ENCODE measurements around the gene ADGRD2.

The ADGRD2 gene

DNA sequence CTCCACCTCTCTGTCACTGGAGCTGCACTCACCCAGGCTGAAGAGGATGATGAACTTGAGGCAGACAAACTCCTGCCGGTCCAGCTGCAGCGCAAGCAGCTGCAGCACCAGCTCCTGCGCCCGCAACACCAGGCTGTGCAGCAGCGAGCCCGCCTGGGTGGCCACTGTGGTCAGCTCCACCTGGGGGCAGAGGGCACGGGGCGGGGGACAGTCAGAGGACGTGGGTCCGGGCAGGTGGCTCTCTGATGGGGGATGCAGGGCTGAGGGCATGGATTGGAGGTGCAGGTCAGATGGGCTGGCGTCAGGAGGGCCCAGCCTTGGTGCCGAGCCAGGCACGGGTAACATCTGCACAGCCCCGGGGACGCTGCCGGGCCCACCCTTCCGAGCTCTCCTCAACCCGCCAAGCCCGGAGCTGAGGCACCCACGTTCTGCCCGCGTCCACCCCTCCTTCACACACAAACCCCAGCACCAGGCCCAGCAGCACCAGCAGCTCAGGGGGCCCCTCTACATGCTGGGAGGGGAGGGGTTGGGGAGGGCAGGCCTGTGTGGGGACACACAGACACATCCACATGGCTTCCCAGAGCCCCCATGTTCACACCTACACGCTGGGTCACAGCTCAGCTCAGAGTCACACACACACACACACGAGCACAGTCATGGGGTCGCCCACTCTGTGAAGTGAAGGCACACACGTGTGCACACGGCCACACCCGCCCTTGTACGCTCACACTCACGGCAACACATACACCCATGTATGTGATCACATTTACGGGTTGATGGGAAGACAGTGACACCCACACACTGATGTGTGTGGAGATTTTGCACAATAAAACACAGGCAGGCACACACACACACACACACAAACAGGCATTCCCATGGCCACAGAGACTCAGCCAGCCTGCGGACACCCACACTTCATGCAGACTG lies 41.1 kb downstream of the ADGRD2 start:
- in situ Hi-C loops (cut with MboI; ENCODE audit: low pct_unique_long_range_greater_than_20kb, low sequenced_read_pairs) = no loop called here
- DNase-seq = no peak

DNA sequence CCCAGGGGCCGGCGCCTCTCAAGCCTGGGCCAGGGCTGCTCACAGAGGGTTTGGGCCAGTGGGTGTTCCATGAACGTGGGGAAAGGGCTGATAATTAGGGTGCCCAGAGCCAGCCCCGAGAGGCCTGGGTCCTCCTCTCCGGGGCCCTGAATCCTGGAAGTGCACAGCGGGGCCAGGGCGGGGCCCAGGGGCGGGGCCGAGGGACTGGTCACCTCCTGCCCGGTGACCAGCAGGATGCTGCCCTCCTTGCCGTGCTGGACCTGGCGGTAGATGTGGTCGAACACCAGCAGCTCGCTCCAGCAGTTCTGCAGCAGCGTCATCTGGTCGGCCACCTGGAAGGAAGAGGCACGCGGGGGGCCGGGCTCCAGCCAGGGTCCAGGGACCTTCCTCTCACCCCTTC lies 42.6 kb downstream of the ADGRD2 start:
- in situ Hi-C loops (cut with MboI; ENCODE audit: low pct_unique_long_range_greater_than_20kb, low sequenced_read_pairs) = no loop called here

DNA sequence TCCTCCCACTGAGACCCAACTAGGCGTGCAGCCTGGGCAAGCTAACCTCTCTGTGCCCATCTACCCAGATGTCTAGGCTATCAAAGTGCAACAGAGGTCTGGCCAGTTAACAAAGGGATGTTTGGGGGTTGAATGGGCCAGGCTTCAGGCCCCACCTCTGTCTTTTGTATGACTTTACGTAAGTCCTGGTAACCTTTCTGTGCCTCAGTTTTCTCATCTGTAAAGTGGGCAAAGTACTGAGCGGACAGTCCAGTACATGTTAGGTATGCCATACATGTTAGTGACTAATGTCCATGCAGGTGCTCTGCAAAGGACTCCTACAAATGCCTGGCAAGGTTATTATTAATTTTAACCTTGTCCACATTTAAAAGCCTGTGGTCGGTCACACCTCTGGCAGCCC lies 43.0 kb downstream of the ADGRD2 start:
- DNase-seq = no peak
- in situ Hi-C loops (cut with MboI; ENCODE audit: low pct_unique_long_range_greater_than_20kb, low sequenced_read_pairs) = no loop called here

More for the DNA sequence above, 42.6 kb downstream of the ADGRD2 start:
- DNase-seq = no peak

DNA sequence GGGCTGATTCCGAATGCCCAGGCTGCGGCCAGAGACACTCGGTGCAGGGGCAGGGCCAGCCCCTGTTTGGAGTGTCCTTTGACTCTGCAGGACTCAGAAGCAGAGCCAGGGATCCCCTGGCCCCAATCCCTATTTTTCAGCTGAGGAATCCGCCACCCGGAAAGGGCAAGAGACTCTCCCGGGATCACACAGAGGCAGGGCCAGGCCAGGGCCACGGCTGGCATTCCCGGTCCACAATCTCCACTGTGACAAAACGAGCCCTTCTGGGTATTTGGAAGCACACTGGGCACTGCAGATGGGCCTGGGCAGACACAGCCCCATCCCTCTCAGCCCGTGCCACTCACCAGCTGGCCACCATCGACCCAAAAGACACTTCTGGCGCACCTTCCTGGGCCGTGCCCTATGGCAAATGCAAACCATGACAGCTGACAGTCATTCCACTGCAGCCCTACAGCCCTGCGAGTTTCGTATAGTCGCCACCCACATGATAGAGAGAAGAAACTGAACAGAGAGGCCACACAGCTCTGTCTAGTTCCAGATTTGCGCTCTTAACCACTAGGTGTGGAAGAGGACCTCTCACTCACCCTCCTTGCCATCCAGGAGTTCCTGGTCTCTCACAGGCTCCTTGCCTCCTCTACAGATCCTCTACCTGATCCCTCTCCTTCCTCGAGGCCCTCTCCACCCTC lies 43.7 kb downstream of the ADGRD2 start:
- in situ Hi-C loops (cut with MboI; ENCODE audit: low pct_unique_long_range_greater_than_20kb, low sequenced_read_pairs) = no loop called here

DNA sequence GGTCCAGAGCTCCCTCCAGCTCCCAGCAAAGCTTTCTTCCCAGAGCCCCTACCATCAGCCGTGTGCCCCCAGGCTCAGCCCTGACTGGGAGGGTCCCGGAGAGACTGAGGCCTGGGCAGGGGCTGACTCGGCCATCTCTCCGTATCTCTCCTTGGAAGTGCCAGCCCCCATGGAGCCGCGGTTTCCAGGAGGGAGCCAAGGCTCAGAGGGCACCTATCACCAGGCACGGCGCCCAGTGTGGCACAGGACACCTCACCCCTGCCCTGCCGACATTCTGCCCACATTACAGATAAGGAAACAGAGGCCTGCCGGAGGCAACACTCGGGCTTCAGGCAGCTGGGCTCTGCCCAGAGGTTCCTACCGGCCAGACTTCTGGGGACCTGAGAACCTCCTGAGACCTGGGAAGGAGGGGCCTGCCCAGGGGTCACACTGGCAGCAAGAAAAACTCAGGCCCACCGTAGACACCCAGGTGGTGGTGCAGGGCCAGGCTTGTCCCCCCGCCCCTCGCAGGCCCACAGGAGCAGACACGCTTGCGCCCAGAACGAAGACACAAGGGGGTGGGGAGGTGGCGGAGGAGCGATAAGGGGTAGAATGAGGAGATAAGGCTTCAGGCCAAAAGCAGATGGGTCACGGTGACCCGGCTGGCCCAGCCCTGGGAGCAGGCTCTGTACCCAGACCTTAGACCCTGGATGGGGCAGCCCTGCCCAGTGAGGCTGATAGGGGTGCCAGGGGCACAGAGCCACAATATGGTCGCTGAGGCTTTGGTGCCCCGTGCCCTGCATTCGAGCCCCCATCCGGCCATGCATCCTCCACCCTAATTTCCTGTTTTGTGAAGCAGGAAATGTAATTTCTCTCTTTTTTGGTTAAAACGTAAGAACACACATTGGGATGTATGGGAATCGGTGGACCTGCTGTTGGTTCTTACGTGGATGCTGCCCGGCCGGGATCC lies 45.1 kb downstream of the ADGRD2 start:
- DNase-seq = no peak
- in situ Hi-C loops (cut with MboI; ENCODE audit: low pct_unique_long_range_greater_than_20kb, low sequenced_read_pairs) = no loop called here

More for the DNA sequence above, 43.7 kb downstream of the ADGRD2 start:
- DNase-seq = no peak

DNA sequence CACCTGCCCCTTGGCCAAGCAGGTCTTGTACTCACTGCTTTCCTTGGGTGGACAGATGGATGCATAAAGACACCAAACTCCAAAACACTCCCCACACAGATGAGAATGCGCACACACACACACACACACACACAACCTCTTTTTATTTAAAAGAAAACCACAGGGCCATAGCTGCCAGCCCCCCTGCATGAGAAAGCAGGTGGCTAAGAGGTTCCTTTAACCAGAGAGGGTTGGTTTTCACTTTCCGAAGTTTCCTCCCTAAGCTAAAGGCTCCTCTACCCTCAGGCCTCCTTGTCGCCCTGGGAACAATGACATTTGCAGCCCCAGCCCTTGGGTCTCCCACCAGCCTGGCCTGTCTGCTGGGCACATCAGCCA lies 45.8 kb downstream of the ADGRD2 start:
- in situ Hi-C loops (cut with MboI; ENCODE audit: low pct_unique_long_range_greater_than_20kb, low sequenced_read_pairs) = no loop called here
- DNase-seq = no peak

DNA sequence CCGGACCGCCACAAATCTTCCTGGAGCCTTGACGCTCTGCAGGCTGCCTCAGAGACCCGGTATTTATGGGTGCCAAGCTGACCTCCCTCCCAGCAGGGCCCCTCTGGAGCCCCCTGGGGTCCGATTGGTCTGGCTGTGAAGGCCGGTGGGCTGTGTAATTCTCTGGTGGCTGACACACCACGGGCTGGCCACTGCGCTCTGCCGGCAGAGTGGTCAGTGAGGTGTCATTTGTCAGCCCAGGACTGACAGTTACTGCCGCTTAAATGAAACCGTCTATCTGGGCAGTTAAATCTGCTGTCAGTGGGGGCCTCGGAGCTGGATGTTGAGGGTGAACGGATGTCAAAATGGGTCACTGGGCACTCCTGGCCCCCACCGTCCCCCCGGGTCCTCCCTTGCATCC lies 46.2 kb downstream of the ADGRD2 start:
- DNase-seq = no peak
- in situ Hi-C loops (cut with MboI; ENCODE audit: low pct_unique_long_range_greater_than_20kb, low sequenced_read_pairs) = no loop called here

DNA sequence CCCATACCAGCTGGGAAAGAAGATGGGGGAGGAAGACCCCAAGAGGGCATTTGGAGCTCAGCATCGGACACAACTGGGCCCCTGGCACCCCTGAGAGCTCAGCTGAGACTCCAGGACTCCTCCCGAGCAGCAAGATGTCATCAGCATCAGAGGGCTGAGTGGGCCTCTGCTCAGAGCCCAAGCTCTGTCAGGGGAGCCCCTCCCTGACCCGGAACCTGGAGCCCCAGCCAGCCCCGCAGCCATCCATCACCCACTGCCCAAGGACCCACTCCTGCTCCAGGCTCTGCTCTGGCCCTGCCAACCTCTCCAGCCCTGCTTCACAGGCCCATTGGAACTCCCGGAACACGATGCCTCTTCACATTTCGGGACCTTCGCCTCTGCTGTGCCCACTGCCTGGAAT lies 47.2 kb downstream of the ADGRD2 start:
- DNase-seq = no peak
- in situ Hi-C loops (cut with MboI; ENCODE audit: low pct_unique_long_range_greater_than_20kb, low sequenced_read_pairs) = no loop called here

DNA sequence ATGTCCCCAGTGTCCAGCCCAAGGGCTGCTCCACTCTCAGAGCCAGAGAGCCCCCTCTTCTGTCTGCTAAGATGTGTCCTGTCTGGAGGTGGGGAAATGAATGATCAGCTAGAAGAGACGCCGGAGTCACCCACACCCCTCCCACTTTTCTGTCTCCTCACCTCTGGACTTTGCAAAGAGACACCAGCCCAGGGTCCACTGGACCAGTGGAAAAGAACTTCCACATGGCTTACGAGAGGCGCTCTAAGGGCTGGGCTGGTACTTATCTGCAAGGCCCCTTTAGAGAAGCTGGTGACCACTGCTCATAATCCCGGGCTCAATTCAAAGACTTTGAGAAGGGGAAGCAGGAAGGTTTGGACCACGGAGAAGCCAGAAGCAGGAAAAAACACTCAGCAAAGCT lies 47.8 kb downstream of the ADGRD2 start:
- in situ Hi-C loops (cut with MboI; ENCODE audit: low pct_unique_long_range_greater_than_20kb, low sequenced_read_pairs) = no loop called here

DNA sequence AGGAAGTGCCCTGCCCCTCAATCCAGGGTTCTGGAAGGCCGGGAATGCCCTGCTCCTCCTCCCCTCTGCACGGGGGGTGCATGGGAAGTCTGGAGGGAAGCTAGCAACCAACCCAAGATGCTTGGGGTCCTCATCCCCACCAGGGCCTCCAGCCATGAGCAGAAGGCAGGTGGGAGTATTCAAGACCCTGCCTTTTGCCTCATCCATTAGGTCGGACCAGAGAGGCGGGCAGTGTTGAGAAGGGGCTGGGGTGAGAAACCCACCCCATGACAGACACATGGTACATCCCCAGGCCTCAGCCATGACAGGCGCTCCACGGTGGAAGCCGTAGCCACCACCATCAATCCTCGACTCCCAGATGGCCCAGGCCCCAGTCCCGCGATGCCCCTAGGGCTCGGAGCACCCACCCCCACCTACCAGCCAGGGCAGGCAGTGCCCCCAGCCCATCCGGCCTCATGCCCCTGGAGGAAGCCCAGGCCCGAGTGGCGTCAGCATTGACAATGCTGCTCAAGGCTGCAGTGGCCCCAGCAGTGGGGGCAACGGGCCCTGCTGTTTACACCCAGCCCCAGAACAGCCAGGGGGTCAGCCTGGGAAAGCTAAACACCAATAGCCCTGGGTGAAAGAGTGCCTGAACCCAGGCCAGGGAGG lies 48.4 kb downstream of the ADGRD2 start:
- in situ Hi-C loops (cut with MboI; ENCODE audit: low pct_unique_long_range_greater_than_20kb, low sequenced_read_pairs) = no loop called here
- DNase-seq = no peak

More for the DNA sequence above, 47.8 kb downstream of the ADGRD2 start:
- DNase-seq = no peak

DNA sequence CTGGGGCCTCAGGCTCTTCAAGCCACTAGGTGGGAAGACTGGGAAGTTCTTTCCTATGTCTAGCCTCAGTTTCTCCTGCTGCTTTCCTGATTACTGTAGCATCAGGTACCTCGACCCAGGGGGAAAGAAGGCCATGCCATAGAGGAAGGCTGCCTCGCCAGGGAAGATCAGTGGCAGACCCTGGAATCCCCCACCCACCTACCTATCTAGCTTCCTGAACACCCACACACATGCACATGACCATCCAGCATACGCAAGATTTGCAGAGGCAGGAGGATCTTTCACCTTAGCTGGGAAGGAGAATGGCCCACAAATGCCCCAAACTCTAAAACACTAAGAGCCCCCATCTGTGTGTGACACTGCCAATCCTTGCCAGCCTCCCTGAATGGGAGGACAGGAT lies 49.0 kb downstream of the ADGRD2 start:
- no peak for DNase-seq
- in situ Hi-C loops (cut with MboI; ENCODE audit: low pct_unique_long_range_greater_than_20kb, low sequenced_read_pairs) = no loop called here

DNA sequence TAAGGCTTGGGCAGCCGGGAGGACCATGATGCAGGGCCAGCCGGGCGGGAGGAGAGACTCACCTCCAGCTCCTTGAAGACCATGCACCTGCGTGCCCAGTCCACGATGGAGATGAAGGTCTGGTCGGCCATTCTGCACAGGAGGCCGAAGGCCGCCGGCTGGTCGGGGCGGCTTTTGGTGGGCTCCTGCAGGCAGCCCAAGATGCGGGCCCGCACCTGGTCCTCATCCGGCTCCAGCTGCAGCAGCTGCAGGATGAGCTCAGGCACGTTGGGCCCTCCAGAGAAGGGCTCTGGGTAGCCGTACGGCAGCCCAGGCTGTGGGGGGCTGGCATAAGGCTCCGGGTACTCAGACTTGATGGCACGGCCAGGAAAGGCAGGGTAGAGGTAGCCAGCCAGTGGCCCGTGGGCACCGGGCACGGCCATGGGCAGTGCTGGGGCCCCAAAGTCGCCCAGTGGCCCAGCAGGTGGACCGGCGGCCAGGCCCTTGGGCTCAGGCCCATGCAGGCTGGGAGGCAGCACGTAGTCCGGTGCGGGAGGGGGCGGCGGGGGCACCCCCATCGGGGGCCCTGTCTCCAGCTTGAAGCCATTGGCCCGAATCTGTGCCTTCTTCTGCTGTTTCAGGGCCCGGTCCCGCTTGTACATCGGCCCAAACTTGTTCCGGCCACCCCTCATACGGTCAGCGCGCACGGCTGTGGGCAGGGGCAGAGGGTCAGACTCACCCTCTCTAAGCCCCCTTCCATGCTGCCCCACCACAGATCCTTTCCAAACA lies 50.0 kb downstream of the ADGRD2 start:
- DNase-seq = no peak
- in situ Hi-C loops (cut with MboI; ENCODE audit: low pct_unique_long_range_greater_than_20kb, low sequenced_read_pairs) = no loop called here

DNA sequence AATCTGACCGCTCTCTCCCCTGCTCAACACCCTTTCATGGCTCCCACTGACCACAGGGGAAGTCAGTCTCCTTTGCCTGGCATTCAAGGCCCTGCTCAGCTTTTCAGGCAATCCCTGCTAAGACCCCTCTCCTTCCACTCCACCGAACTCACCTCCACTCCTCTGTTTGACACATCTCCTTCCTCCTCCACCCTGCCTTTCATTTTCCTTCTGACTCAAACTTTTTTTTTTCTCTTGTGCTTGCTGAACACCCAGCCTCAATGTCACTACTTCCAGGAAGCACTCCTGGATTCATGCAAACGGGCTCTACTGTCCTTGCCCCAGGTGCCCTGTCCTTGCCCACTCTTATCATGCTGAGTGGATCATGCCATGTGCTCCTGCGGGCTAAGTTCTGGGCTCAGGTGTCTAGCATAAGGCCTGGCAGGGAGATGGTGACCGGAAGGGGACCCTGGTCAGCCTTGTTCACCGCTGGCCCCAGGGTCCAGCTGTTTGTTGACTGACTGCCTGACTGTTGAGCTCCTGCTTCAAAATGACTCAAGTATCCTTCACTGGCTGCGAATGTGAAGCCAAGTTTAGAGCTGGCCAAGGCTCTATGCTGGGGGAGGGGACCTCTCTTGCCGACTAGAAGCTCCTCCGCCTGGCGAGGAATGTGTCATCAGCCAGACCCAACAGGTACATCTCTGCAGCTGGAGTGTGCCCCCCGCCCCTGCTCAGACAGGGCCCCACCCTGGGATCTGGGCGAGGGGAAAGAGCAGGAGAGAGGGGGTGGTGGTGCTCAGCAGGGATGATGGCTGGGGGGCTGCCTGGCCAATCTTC lies 50.8 kb downstream of the ADGRD2 start:
- in situ Hi-C loops (cut with MboI; ENCODE audit: low pct_unique_long_range_greater_than_20kb, low sequenced_read_pairs) = no loop called here

DNA sequence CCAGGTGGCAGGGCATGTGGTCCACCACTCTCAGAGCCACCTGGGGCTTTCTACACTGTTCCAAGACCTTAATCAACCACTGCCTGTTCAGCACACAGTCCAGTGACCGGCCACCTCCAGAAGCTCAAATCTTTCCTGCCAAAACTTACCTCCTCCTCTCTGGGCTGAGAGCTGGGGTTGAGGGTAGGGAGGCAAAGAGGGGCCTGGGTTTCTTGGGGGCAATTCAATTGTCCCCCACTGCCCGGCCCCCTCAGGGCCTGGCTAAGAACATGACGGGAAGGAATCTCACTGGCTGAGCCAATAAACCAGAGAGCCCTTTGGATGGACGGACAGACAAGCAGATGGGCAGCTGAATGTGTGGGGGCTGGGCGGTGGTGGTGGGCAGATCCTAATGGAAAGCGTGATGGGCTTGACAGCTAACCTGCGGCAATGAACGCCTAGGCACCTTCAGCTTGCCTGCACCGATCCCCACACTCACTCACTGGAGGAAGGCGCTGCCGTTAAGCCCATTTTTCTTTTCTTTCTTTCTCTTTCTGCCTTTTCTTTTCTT lies 51.6 kb downstream of the ADGRD2 start:
- DNase-seq = no peak
- in situ Hi-C loops (cut with MboI; ENCODE audit: low pct_unique_long_range_greater_than_20kb, low sequenced_read_pairs) = no loop called here

More for the DNA sequence above, 50.8 kb downstream of the ADGRD2 start:
- DNase-seq = no peak

DNA sequence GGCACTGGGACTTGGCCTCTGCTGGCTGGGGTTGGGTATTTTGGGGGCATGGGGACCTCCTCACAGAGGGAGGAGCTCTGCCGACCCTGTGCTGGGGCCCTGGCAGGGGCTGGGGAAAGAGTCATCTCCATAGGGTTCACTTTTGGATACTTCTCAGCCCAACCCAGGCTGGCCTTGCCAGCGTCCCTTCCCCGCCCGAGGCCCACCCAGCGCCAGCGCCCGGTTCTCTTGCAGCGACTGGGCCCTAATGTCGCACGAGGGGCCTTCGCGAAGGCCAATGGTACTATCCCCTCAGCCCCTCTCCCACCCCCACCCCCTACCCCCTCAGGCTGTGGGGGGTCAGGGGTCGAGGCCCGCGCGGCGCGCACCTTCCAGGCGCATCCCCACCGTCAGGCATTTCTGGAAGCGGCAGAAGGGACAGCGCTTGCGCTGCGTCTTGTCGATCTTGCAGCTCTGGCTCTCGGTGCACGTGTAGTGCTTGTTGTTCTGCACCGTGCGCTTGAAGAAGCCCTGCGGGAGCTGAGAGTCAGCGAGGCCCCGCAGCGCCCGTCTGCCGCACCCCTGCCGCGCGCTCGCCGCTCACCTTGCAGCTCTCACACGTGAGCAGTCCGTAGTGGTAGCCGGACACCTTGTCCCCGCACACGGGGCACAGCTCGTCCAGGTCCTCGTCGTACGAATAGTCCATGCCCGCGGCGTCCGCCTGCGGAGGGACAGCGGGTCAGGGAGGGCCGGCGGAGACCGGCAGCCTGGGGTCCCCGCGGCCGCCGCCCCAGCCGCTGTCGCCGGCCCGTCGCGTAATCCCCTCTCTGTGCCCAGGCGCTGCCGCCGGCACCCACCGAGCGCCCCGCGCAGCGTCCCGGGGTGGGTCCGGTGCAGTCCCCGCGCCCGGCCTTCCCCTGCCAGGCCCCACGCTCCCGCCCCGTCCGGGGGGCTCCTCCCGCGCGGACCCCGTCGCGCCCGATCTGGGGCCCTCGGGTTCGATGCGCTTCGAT lies 52.8 kb downstream of the ADGRD2 start:
- DNase-seq = no peak
- in situ Hi-C loops (cut with MboI; ENCODE audit: low pct_unique_long_range_greater_than_20kb, low sequenced_read_pairs) = no loop called here
